Myometrial cell (primary cell): ENCODE data around the gene LIG1. TPM values are rescaled to one million over a fixed set of nuclear protein-coding genes. Genes with fewer than 3 reads are reported as not detected.

Experiments
- total RNA-seq: library from RNA; depleted of rRNA; stranded (reverse); fragments of >200 nt; gene quantifications from 2 replicates; pipeline ENCODE4 v1.2.3, GENCODE V29; 2015

Gene LIG1
- 42.1 and 55.5 TPM in 2 replicates for total RNA-seq

DNA sequence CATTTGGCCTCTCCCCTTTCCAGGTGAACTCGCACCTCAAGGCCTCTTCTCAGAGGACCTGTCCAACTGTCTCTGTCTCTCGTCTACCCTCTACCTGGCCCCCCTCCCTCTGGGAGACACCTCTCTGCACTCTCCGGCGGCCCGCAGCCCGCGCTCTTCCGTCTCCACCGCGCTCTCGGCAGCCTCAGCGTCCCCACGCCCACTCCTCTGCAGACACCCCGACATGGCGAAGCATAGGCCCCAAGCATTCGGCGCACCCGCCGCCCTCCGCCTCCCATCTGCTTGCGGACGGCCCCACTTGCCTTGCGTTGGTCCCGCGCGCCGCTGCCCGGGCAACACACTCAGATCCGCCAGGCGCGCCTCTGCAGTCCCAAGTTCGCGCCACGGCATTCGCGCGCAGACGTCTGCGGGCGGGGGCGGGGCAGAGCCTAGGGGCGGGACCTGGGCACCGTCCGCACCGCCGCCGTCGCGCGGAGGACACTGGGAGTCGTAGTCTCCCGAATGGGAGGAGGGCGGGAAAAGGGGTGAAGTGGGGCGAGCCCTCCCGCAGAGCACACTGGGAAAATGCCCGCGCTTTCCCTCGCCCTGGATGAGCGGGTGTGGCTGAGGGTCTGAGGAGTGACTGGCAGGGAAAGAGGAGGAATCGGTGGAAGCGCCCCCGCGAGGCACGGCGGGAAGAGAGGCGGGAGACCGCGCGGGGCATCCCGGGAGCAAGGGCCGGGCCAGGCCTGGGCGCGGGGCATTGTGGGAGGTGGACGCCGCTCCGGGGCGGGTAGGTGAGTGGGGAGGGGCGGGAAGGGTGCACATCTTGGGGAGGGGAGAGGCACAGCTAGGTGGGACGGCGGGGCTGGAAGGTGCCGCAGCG lies at the start of gene LIG1, which contains the start of gene ZSWIM9:
TSS of gene LIG1 (minus strand) at position 406 of the 865 bp plus-strand sequence. CDS start 4,778 bp downstream, outside the sequence.
TSS of gene ZSWIM9 (plus strand) at position 742 of the 865 bp plus-strand sequence. CDS start 1,123 bp downstream, outside the sequence.

GRCh38 chr19:48110350-48110966 lies 59.7 kb downstream of the LIG1 start, which contains the start of gene PLA2G4C:
Gene PLA2G4C, minus strand, starts transcription at chr19:48110817. Its CDS starts 4,288 bp downstream, at chr19:48106529.

Other genes starting within 250 kb of the LIG1 start
- gene BSPH1, start 178.2 kb downstream of the LIG1 start, total RNA-seq = not detected in 2 replicates
- not detected in 2 replicates for gene ELSPBP1, start 175.7 kb downstream of the LIG1 start, total RNA-seq
- not detected in 2 replicates for gene CABP5, start 126.3 kb downstream of the LIG1 start, total RNA-seq
- gene PLA2G4C, start 59.5 kb downstream of the LIG1 start, total RNA-seq = 2.0 and 11.0 TPM in 2 replicates
- gene ZSWIM9, start 336 bp upstream of the LIG1 start, total RNA-seq = 0.29 and 0.89 TPM in 2 replicates
- 17.3 and 25.0 TPM in 2 replicates for gene CARD8, start 85.6 kb upstream of the LIG1 start, total RNA-seq
- 0.71 TPM in 1 of 2 replicates, not detected in the other for gene ZNF114, start 99.7 kb upstream of the LIG1 start, total RNA-seq
- 162 and 262 TPM in 2 replicates for gene EMP3, start 155.2 kb upstream of the LIG1 start, total RNA-seq
- gene TMEM143, start 193.6 kb upstream of the LIG1 start, total RNA-seq = 2.9 and 8.3 TPM in 2 replicates
- gene SYNGR4, start 194.0 kb upstream of the LIG1 start, total RNA-seq = not detected in 2 replicates
- 197 and 217 TPM in 2 replicates for gene KDELR1, start 221.2 kb upstream of the LIG1 start, total RNA-seq
- 0.35 TPM in 1 of 2 replicates, not detected in the other for gene GRIN2D, start 223.3 kb upstream of the LIG1 start, total RNA-seq